ENCODE measurements around the gene COBL. TPM values are rescaled to one million over a fixed set of nuclear protein-coding genes. Genes with fewer than 3 reads are reported as not detected.

The COBL gene
- total RNA-seq, 1 experiment from 2014 or later, result 8.6 TPM

- H3K36me3 ChIP-seq (ENCODE audit: low read depth, low read length), result no peaks in the 10 kb centered on the region
- no peak overlapping the region for H3K27ac ChIP-seq (ENCODE audit: low read length)
- ChIA-PET CTCF (no interaction called here), POLR2A (ENCODE audit: unreplicated experiment) (no interaction called here)
- no peak for DNase-seq
- intact Hi-C loops (cut with micrococcal nuclease), result no loop called here
- H3K9me2 ChIP-seq (replicated peaks; ENCODE audit: low read length), result no peaks in the 10 kb centered on the region
- H3K79me2 ChIP-seq (ENCODE audit: low read length), result no peaks in the 10 kb centered on the region
- no peak overlapping the region for H3K4me2 ChIP-seq (ENCODE audit: low read length)
- no peak for TF ChIP-seq EZH2phosphoT487 (IDR thresholded peaks at IDR 0.05; ENCODE audit: borderline replicate concordance, low read length)
- no peak for TF ChIP-seq EZH2 (IDR thresholded peaks at IDR 0.05; ENCODE audit: low read length, unreplicated experiment)
- TF ChIP-seq CTCF (conservative IDR thresholded peaks at IDR 0.05; ENCODE audit: low read depth, low read length), result no peak
- H3K27me3 ChIP-seq (ENCODE audit: low read length), result no peaks in the 10 kb centered on the region
- BruUV-seq (replicated peaks), result no TSS peak
- no peak overlapping the region for H3K4me3 ChIP-seq (ENCODE audit: low read length)
- H3K9me3 ChIP-seq (ENCODE audit: low read length), result no peaks in the 10 kb centered on the region
- no peak for ATAC-seq
- H3K9ac ChIP-seq (ENCODE audit: low read length), result no peak overlapping the region
- no peaks in the 10 kb centered on the region for H4K20me1 ChIP-seq (ENCODE audit: low read length)
- H3F3A ChIP-seq (ENCODE audit: low read length, unreplicated experiment), result no peaks in the 10 kb centered on the region
- H3K4me1 ChIP-seq (ENCODE audit: insufficient read depth, low read length), result no peaks in the 10 kb centered on the region
- H2AFZ ChIP-seq (ENCODE audit: low read length), result no peak overlapping the region
These were observed 183.9 kb downstream of the COBL start for GRCh38 chr7:51132661-51133060.

- Histone ChIP-seq H3K4me2 (ENCODE audit: low read length) (no peak overlapping the region), H3K36me3 (ENCODE audit: low read depth, low read length) (no peaks in the 10 kb centered on the region), H3F3A (ENCODE audit: low read length, unreplicated experiment) (no peaks in the 10 kb centered on the region), H3K79me2 (ENCODE audit: low read length) (no peaks in the 10 kb centered on the region), H3K4me1 (ENCODE audit: insufficient read depth, low read length) (no peaks in the 10 kb centered on the region), H3K4me3 (ENCODE audit: low read length) (no peak overlapping the region), H3K9me3 (ENCODE audit: low read length) (no peaks in the 10 kb centered on the region), H2AFZ (ENCODE audit: low read length) (no peak overlapping the region), H3K9ac (ENCODE audit: low read length) (no peak overlapping the region), H3K27me3 (ENCODE audit: low read length) (no peaks in the 10 kb centered on the region), H3K9me2 (replicated peaks; ENCODE audit: low read length) (no peaks in the 10 kb centered on the region), H3K27ac (ENCODE audit: low read length) (no peak overlapping the region), H4K20me1 (ENCODE audit: low read length) (no peaks in the 10 kb centered on the region)
- TF ChIP-seq CTCF (conservative IDR thresholded peaks at IDR 0.05; ENCODE audit: low read depth, low read length) (no peak), EZH2phosphoT487 (IDR thresholded peaks at IDR 0.05; ENCODE audit: borderline replicate concordance, low read length) (no peak), EZH2 (IDR thresholded peaks at IDR 0.05; ENCODE audit: low read length, unreplicated experiment) (no peak)
- CTCF ChIA-PET, result no interaction called here
- ATAC-seq (no peak), DNase-seq (no peak)
- intact Hi-C loops (cut with micrococcal nuclease), result no loop called here
- BruUV-seq (replicated peaks), result no TSS peak
- POLR2A ChIA-PET (ENCODE audit: unreplicated experiment), result no interaction called here
These were observed 186.8 kb downstream of the COBL start for GRCh38 chr7:51129527-51130472.

All from PC-3 (cell line).